ENCODE measurements around the gene MAN1C1. TPM values are rescaled to one million over a fixed set of nuclear protein-coding genes. Genes with fewer than 3 reads are reported as not detected.

MAN1C1 gene
- total RNA-seq, 1 donor from 2014 or later: 6.8 TPM

DNA sequence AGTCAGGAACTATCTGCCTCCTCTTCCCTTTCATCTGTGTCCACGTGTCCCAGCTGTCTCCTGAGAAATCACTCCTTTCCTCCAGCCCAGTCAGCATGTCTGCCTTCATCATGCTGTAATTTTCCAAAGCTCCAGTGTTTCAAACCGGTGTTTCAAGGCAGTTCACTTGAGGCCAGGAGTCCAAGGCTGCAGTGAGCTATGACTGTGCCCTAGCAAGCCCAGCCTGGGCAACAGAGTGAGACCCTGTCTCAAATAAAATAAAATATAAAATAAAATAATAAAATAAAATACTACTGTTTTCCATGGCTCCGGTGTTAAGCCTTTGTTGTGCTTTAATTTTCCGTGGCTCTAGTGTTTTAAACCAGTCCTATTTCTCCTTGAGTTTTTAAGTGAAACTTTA is 175.5 kb downstream of the MAN1C1 start:
- no peaks in the 10 kb centered on the region for H3K9me3 Mint-ChIP-seq
- peaks cover 40% of the 10 kb centered on the region for H3K4me1 Mint-ChIP-seq
- no peak overlapping the region for H3K4me2 ChIP-seq
- no peaks in the 10 kb centered on the region for H3K36me3 ChIP-seq
- no peak overlapping the region for H3K27ac ChIP-seq
- H3K36me3 Mint-ChIP-seq: no peaks in the 10 kb centered on the region
- no peaks in the 10 kb centered on the region for H4K20me1 ChIP-seq (ENCODE audit: low read depth)
- no peak overlapping the region for H3K4me3 Mint-ChIP-seq
- peaks cover 8% of the 10 kb centered on the region for H3K27me3 Mint-ChIP-seq (ENCODE audit: insufficient read depth, low read depth)
- no peaks in the 10 kb centered on the region for H3K27me3 ChIP-seq
- no peaks in the 10 kb centered on the region for H3K79me2 ChIP-seq (ENCODE audit: low read depth)
- TF ChIP-seq, protein P1, sequence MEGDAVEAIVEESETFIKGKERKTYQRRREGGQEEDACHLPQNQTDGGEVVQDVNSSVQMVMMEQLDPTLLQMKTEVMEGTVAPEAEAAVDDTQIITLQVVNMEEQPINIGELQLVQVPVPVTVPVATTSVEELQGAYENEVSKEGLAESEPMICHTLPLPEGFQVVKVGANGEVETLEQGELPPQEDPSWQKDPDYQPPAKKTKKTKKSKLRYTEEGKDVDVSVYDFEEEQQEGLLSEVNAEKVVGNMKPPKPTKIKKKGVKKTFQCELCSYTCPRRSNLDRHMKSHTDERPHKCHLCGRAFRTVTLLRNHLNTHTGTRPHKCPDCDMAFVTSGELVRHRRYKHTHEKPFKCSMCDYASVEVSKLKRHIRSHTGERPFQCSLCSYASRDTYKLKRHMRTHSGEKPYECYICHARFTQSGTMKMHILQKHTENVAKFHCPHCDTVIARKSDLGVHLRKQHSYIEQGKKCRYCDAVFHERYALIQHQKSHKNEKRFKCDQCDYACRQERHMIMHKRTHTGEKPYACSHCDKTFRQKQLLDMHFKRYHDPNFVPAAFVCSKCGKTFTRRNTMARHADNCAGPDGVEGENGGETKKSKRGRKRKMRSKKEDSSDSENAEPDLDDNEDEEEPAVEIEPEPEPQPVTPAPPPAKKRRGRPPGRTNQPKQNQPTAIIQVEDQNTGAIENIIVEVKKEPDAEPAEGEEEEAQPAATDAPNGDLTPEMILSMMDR (IDR thresholded peaks at IDR 0.05): no peak
- TF ChIP-seq EZH2 (IDR thresholded peaks at IDR 0.05) (no peak), EZH2phosphoT487 (IDR thresholded peaks at IDR 0.05) (no peak)
- H3K27ac Mint-ChIP-seq: peak overlapping the region; percentile 29
- no peak overlapping the region for H3K9ac ChIP-seq
- DNase-seq (ENCODE audit: low spot score): no peak
- peaks cover under 1% of the 10 kb centered on the region for H3F3A ChIP-seq (ENCODE audit: low read depth)
- no peaks in the 10 kb centered on the region for H3K9me3 ChIP-seq (ENCODE audit: low read depth)
- no peak overlapping the region for H3K4me3 ChIP-seq
- no peak overlapping the region for H2AFZ ChIP-seq (replicated peaks)
- peaks cover 5% of the 10 kb centered on the region for H3K4me1 ChIP-seq

DNA sequence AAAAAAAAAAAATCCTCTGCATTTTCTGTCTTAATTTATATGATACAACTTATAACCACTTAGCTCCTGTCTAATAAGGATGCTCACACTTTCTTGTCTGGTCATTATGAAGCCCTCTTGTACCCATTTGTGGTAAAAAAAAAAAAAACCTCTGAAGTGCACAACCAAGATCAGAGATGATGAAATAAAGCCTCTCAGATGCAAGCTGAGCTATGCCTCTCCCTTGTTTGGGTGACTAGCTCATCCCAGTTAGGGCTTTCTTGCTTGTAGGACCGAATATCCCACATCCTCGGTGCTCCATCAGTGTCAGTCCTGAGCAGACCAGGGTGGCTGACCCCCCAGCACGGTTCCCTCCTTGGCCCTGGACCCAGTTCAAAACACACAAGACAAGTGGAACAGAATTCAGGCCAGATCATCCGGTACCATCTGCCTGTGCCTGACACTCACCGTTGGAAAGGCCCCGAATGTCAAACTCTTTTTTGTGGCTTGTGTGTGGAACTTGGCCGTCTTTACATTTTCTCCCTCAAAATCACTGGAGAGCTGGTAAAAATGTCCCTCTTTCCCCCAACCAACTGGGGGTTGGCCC is 177.1 kb downstream of the MAN1C1 start:
- no peaks in the 10 kb centered on the region for H3K36me3 ChIP-seq
- no peaks in the 10 kb centered on the region for H3K79me2 ChIP-seq (ENCODE audit: low read depth)
- peaks cover 42% of the 10 kb centered on the region for H3K4me1 Mint-ChIP-seq
- no peaks in the 10 kb centered on the region for H3K9me3 ChIP-seq (ENCODE audit: low read depth)
- no peak overlapping the region for H3K27ac Mint-ChIP-seq
- peaks cover 14% of the 10 kb centered on the region for H3K27me3 Mint-ChIP-seq (ENCODE audit: insufficient read depth, low read depth)
- DNase-seq (ENCODE audit: low spot score): no peak
- peaks cover 5% of the 10 kb centered on the region for H3K4me1 ChIP-seq
- TF ChIP-seq, protein P1 (IDR thresholded peaks at IDR 0.05): no peak
- no peak for TF ChIP-seq EZH2phosphoT487 (IDR thresholded peaks at IDR 0.05)
- TF ChIP-seq EZH2 (IDR thresholded peaks at IDR 0.05): no peak
- H3K27ac ChIP-seq: no peak overlapping the region
- H3K9ac ChIP-seq: no peak overlapping the region
- H3K4me2 ChIP-seq: no peak overlapping the region
- H3F3A ChIP-seq (ENCODE audit: low read depth): peaks cover 5% of the 10 kb centered on the region
- no peaks in the 10 kb centered on the region for H4K20me1 ChIP-seq (ENCODE audit: low read depth)
- no peak overlapping the region for H3K4me3 ChIP-seq
- H2AFZ ChIP-seq (replicated peaks): no peak overlapping the region
- H3K27me3 ChIP-seq: no peaks in the 10 kb centered on the region
- no peaks in the 10 kb centered on the region for H3K9me3 Mint-ChIP-seq
- no peak overlapping the region for H3K4me3 Mint-ChIP-seq
- H3K36me3 Mint-ChIP-seq: no peaks in the 10 kb centered on the region

GRCh38 chr1:25794325-25794724 is 177.7 kb downstream of the MAN1C1 start:
- Histone ChIP-seq H3K9me3 (ENCODE audit: low read depth) (no peaks in the 10 kb centered on the region), H3K9ac (no peak overlapping the region), H3K36me3 (no peaks in the 10 kb centered on the region), H3F3A (ENCODE audit: low read depth) (peaks cover 5% of the 10 kb centered on the region), H3K79me2 (ENCODE audit: low read depth) (no peaks in the 10 kb centered on the region), H3K27me3 (peaks cover 4% of the 10 kb centered on the region), H3K4me1 (peaks cover 7% of the 10 kb centered on the region), H3K4me2 (no peak overlapping the region), H3K27ac (no peak overlapping the region), H2AFZ (replicated peaks) (no peak overlapping the region), H3K4me3 (no peak overlapping the region), H4K20me1 (ENCODE audit: low read depth) (no peaks in the 10 kb centered on the region)
- H3K27ac Mint-ChIP-seq: peak overlapping the region; percentile 74
- no peaks in the 10 kb centered on the region for H3K9me3 Mint-ChIP-seq
- TF ChIP-seq EZH2phosphoT487 (IDR thresholded peaks at IDR 0.05) (no peak), EZH2 (IDR thresholded peaks at IDR 0.05) (no peak)
- TF ChIP-seq, protein P1 (IDR thresholded peaks at IDR 0.05): no peak
- peaks cover 11% of the 10 kb centered on the region for H3K27me3 Mint-ChIP-seq (ENCODE audit: insufficient read depth, low read depth)
- no peak for DNase-seq (ENCODE audit: low spot score)
- no peaks in the 10 kb centered on the region for H3K36me3 Mint-ChIP-seq
- peaks cover 44% of the 10 kb centered on the region for H3K4me1 Mint-ChIP-seq
- no peak overlapping the region for H3K4me3 Mint-ChIP-seq

Measured in neural progenitor cell (in vitro differentiated cells).